Measurements from ENCODE around the gene CLIC1.

The CLIC1 gene

DNA sequence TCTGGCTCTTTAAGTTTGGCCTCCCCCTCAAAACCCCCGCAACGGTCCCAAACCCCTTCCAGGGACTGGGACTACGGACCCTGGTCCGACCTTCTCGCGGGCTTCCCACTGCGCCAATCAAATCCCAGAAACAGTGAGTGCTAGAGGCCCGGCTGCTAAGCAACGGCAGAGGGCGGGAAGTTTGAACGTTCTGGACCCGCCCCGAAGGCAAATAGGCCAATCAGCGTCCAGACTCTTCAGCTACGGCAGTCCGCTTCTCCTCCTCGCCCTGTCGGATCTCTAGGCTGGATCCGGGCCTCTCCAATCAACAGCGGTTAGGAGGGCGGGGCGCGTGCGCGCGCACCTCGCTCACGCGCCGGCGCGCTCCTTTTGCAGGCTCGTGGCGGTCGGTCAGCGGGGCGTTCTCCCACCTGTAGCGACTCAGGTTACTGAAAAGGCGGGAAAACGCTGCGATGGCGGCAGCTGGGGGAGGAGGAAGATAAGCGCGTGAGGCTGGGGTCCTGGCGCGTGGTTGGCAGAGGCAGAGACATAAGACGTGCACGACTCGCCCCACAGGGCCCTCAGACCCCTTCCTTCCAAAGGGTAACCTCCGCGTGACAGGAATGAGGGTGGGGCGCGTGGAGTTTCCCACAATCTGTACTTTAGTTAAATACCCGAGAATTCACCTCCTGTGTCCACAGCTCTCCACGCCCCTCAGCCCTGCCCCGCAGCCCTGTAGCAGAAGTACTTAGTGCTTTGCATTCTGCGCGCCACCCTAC, 3.5 kb upstream of the CLIC1 start, which contains the start of gene MSH5:
Gene MSH5, plus strand, starts transcription at position 367 of the 758 bp plus-strand sequence. CDS start 462 bp downstream, outside the sequence.
- H3K4me3 ChIP-seq (ENCODE audit: low read depth, low read length): peak within 1 kb of the TSS; percentile 61
- POLR2A ChIA-PET: interaction anchor here (0.6 to 6.8 kb wide), 26 partner anchors 11 to 1048 kb away, joined by 3 to 102 read pairs (median 5); partner anchors contain the start of genes ABHD16A, BAG6, C6orf47 and CSNK2B
- peaks cover 29% of the 10 kb centered on the region for H3K4me1 ChIP-seq (ENCODE audit: control insufficient read depth, insufficient read depth, low read length)
- H3K27ac ChIP-seq (ENCODE audit: extremely low read depth, low read depth, low read length): peak within 1 kb of the TSS; percentile 87
- peaks cover 9 to 36% of the 10 kb centered on the region in 2 experiments; a peak in 2 of 3 replicates for H3K36me3 ChIP-seq (ENCODE audit: control insufficient read depth in 2 of 2, insufficient read depth in 1 of 2, low read length in 2 of 2)
- H3K9me3 ChIP-seq (ENCODE audit: control insufficient read depth, insufficient read depth, low read depth, low read length): no peaks in the 10 kb centered on the region
- CTCF ChIA-PET: interaction anchor here (0.6 to 4.7 kb wide), 15 partner anchors 10 to 1285 kb away, joined by 3 to 39 read pairs (median 3); partner anchors contain the start of gene LY6G5C
- TF ChIP-seq ZNF112 (tag by site-specific recombination; IDR thresholded peaks at IDR 0.05): no peak
- TF ChIP-seq ZNF350 (tag by site-specific recombination; IDR thresholded peaks at IDR 0.05): no peak
- TF ChIP-seq, protein P1, sequence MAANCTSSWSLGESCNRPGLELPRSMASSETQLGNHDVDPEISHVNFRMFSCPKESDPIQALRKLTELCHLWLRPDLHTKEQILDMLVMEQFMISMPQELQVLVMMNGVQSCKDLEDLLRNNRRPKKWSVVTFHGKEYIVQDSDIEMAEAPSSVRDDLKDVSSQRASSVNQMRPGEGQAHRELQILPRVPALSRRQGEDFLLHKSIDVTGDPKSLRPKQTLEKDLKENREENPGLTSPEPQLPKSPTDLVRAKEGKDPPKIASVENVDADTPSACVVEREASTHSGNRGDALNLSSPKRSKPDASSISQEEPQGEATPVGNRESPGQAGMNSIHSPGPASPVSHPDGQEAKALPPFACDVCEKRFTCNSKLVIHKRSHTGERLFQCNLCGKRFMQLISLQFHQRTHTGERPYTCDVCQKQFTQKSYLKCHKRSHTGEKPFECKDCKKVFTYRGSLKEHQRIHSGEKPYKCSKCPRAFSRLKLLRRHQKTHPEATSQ (tag by site-specific recombination; IDR thresholded peaks at IDR 0.05): peak; percentile 40; the same call in 1 of the 2 replicates
- no peak for TF ChIP-seq OVOL3 (tag by site-specific recombination; IDR thresholded peaks at IDR 0.05)
- no peak; the same call in 1 of the 2 replicates for TF ChIP-seq MYNN (tag by site-specific recombination; IDR thresholded peaks at IDR 0.05; ENCODE audit: borderline replicate concordance)
- TF ChIP-seq KLF9 (tag by site-specific recombination; IDR thresholded peaks at IDR 0.05; ENCODE audit: low read depth): peak; percentile 73; the same call in 1 of the 2 replicates
- TF ChIP-seq GLI4 (tag by site-specific recombination; IDR thresholded peaks at IDR 0.05): peak; percentile 60; the same call in 1 of the 2 replicates
- TF ChIP-seq ZNF416 (tag by site-specific recombination; IDR thresholded peaks at IDR 0.05): no peak
- no peak for TF ChIP-seq ZNF664 (tag by site-specific recombination; IDR thresholded peaks at IDR 0.05)
- TF ChIP-seq ZNF510 (tag by site-specific recombination; IDR thresholded peaks at IDR 0.05; ENCODE audit: insufficient replicate concordance): no peak
- TF ChIP-seq ZNF155 (tag by site-specific recombination; IDR thresholded peaks at IDR 0.05): no peak
- TF ChIP-seq ZNF214 (tag by site-specific recombination; IDR thresholded peaks at IDR 0.05; ENCODE audit: borderline replicate concordance): no peak
- no peak for TF ChIP-seq ZNF174 (tag by site-specific recombination; IDR thresholded peaks at IDR 0.05)
- TF ChIP-seq ZNF558 (tag by site-specific recombination; IDR thresholded peaks at IDR 0.05): no peak
- peak; percentile 92 for TF ChIP-seq SP3 (tag by site-specific recombination; IDR thresholded peaks at IDR 0.05)
- no peak for TF ChIP-seq ZNF114 (tag by site-specific recombination; IDR thresholded peaks at IDR 0.05)
- TF ChIP-seq, protein P2, sequence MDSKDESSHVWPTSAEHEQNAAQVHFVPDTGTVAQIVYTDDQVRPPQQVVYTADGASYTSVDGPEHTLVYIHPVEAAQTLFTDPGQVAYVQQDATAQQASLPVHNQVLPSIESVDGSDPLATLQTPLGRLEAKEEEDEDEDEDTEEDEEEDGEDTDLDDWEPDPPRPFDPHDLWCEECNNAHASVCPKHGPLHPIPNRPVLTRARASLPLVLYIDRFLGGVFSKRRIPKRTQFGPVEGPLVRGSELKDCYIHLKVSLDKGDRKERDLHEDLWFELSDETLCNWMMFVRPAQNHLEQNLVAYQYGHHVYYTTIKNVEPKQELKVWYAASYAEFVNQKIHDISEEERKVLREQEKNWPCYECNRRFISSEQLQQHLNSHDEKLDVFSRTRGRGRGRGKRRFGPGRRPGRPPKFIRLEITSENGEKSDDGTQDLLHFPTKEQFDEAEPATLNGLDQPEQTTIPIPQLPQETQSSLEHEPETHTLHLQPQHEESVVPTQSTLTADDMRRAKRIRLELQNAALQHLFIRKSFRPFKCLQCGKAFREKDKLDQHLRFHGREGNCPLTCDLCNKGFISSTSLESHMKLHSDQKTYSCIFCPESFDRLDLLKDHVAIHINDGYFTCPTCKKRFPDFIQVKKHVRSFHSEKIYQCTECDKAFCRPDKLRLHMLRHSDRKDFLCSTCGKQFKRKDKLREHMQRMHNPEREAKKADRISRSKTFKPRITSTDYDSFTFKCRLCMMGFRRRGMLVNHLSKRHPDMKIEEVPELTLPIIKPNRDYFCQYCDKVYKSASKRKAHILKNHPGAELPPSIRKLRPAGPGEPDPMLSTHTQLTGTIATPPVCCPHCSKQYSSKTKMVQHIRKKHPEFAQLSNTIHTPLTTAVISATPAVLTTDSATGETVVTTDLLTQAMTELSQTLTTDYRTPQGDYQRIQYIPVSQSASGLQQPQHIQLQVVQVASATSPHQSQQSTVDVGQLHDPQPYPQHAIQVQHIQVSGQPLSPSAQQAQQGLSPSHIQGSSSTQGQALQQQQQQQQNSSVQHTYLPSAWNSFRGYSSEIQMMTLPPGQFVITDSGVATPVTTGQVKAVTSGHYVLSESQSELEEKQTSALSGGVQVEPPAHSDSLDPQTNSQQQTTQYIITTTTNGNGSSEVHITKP (tag by site-specific recombination; IDR thresholded peaks at IDR 0.05): 0 out of 2 replicates have a peak, but pooled peaks have one; percentile 61
- no peak for TF ChIP-seq ZNF623 (tag by site-specific recombination; IDR thresholded peaks at IDR 0.05)
- peak; percentile 68 for TF ChIP-seq KLF10 (tag by site-specific recombination; IDR thresholded peaks at IDR 0.05)
- TF ChIP-seq, protein P3, sequence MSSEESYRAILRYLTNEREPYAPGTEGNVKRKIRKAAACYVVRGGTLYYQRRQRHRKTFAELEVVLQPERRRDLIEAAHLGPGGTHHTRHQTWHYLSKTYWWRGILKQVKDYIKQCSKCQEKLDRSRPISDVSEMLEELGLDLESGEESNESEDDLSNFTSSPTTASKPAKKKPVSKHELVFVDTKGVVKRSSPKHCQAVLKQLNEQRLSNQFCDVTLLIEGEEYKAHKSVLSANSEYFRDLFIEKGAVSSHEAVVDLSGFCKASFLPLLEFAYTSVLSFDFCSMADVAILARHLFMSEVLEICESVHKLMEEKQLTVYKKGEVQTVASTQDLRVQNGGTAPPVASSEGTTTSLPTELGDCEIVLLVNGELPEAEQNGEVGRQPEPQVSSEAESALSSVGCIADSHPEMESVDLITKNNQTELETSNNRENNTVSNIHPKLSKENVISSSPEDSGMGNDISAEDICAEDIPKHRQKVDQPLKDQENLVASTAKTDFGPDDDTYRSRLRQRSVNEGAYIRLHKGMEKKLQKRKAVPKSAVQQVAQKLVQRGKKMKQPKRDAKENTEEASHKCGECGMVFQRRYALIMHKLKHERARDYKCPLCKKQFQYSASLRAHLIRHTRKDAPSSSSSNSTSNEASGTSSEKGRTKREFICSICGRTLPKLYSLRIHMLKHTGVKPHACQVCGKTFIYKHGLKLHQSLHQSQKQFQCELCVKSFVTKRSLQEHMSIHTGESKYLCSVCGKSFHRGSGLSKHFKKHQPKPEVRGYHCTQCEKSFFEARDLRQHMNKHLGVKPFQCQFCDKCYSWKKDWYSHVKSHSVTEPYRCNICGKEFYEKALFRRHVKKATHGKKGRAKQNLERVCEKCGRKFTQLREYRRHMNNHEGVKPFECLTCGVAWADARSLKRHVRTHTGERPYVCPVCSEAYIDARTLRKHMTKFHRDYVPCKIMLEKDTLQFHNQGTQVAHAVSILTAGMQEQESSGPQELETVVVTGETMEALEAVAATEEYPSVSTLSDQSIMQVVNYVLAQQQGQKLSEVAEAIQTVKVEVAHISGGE (tag by site-specific recombination; conservative IDR thresholded peaks at IDR 0.05; ENCODE audit: low read depth): no peak
- TF ChIP-seq, protein P4, sequence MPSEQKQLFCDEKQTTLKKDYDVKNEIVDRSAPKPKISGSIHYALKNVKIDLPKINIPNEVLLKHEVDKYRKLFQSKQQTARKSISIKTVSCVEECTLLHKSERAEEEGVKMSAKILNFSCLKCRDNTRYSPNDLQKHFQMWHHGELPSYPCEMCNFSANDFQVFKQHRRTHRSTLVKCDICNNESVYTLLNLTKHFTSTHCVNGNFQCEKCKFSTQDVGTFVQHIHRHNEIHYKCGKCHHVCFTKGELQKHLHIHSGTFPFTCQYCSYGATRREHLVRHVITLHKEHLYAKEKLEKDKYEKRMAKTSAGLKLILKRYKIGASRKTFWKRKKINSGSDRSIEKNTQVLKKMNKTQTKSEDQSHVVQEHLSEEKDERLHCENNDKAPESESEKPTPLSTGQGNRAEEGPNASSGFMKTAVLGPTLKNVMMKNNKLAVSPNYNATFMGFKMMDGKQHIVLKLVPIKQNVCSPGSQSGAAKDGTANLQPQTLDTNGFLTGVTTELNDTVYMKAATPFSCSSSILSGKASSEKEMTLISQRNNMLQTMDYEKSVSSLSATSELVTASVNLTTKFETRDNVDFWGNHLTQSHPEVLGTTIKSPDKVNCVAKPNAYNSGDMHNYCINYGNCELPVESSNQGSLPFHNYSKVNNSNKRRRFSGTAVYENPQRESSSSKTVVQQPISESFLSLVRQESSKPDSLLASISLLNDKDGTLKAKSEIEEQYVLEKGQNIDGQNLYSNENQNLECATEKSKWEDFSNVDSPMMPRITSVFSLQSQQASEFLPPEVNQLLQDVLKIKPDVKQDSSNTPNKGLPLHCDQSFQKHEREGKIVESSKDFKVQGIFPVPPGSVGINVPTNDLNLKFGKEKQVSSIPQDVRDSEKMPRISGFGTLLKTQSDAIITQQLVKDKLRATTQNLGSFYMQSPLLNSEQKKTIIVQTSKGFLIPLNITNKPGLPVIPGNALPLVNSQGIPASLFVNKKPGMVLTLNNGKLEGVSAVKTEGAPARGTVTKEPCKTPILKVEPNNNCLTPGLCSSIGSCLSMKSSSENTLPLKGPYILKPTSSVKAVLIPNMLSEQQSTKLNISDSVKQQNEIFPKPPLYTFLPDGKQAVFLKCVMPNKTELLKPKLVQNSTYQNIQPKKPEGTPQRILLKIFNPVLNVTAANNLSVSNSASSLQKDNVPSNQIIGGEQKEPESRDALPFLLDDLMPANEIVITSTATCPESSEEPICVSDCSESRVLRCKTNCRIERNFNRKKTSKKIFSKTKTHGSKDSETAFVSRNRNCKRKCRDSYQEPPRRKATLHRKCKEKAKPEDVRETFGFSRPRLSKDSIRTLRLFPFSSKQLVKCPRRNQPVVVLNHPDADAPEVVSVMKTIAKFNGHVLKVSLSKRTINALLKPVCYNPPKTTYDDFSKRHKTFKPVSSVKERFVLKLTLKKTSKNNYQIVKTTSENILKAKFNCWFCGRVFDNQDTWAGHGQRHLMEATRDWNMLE (tag by site-specific recombination; conservative IDR thresholded peaks at IDR 0.05; ENCODE audit: low read depth): no peak

Measured in HEK293 (cell line).